H9 (cell line): ENCODE data around the gene TTC39C. TPM values are rescaled to one million over a fixed set of nuclear protein-coding genes. Genes with fewer than 3 reads are reported as not detected.

ENCODE experiments used
- DNase-seq: peaks from one replicate; pipeline ENCODE4 v3.0.0-alpha.2; 2017
- H2AFZ ChIP-seq: one replicate; pipeline ENCODE4 v1.6.1; 2013; ENCODE audit warnings: mild to moderate bottlenecking, low read length, control low read depth, moderate library complexity
- H2AK5ac ChIP-seq: 2 replicates; pipeline ENCODE4 v1.6.1; 2013; ENCODE audit warnings: low read length, control low read depth, mixed read lengths; ENCODE audit not compliant: insufficient read length
- H2BK120ac ChIP-seq: one replicate; pipeline ENCODE4 v1.6.1; 2013; ENCODE audit warnings: low read depth, mild to moderate bottlenecking, low read length, control low read depth, inconsistent platforms; ENCODE audit not compliant: poor library complexity, severe bottlenecking
- H2BK12ac ChIP-seq: 2 replicates; pipeline ENCODE4 v1.6.1; 2013; ENCODE audit warnings: low read length, control low read depth, mixed read lengths, low read depth; ENCODE audit not compliant: insufficient read length
- H2BK15ac ChIP-seq: 2 replicates; pipeline ENCODE4 v1.6.1; 2013; ENCODE audit warnings: low read depth, low read length, control low read depth
- H2BK20ac ChIP-seq: one replicate; pipeline ENCODE4 v1.6.1; 2013; ENCODE audit warnings: low read depth, mild to moderate bottlenecking, low read length, control low read depth, inconsistent platforms; ENCODE audit not compliant: poor library complexity, severe bottlenecking
- H2BK5ac ChIP-seq: 2 replicates; pipeline ENCODE4 v1.6.1; 2013; ENCODE audit warnings: low read length, control low read depth, mixed read lengths; ENCODE audit not compliant: insufficient read length
- H3K14ac ChIP-seq: 2 replicates; pipeline ENCODE4 v1.6.1; 2013; ENCODE audit warnings: low read length, control low read depth; ENCODE audit not compliant: insufficient read depth
- H3K18ac ChIP-seq: 2 replicates; pipeline ENCODE4 v1.6.1; 2013; ENCODE audit warnings: low read depth, mild to moderate bottlenecking, mixed read lengths, low read length, control low read depth; ENCODE audit not compliant: insufficient read length
- H3K23ac ChIP-seq: 2 replicates; pipeline ENCODE4 v1.6.1; 2013; ENCODE audit warnings: low read length, control low read depth, mixed read lengths, low read depth; ENCODE audit not compliant: insufficient read length
- H3K23me2 ChIP-seq: 2 replicates; pipeline ENCODE4 v1.6.1; 2013; ENCODE audit warnings: low read depth, mild to moderate bottlenecking, mixed read lengths, low read length, control low read depth; ENCODE audit not compliant: insufficient read length, poor library complexity, severe bottlenecking
- H3K27ac ChIP-seq: 2 replicates; pipeline ENCODE4 v1.5.1; 2013; ENCODE audit warnings: low read length, control low read depth, mixed read lengths, low read depth; ENCODE audit not compliant: insufficient read length
- H3K27me3 ChIP-seq: 2 replicates; pipeline ENCODE4 v1.6.1; 2013; ENCODE audit warnings: low read length, control low read depth, inconsistent platforms; ENCODE audit not compliant: insufficient read depth
- H3K4ac ChIP-seq: 2 replicates; pipeline ENCODE4 v1.6.1; 2013; ENCODE audit warnings: low read depth, mild to moderate bottlenecking, control low read depth, inconsistent platforms, low read length, moderate library complexity
- H3K4me1 ChIP-seq: 2 replicates; pipeline ENCODE4 v1.6.1; 2013; ENCODE audit warnings: low read length, control low read depth, inconsistent platforms; ENCODE audit not compliant: insufficient read depth
- H3K4me2 ChIP-seq: 2 replicates; pipeline ENCODE4 v1.6.1; 2013; ENCODE audit warnings: low read length, control low read depth, mixed read lengths; ENCODE audit not compliant: insufficient read length, insufficient read depth
- H3K56ac ChIP-seq: 2 replicates; pipeline ENCODE4 v1.6.1; 2013; ENCODE audit warnings: low read depth, mild to moderate bottlenecking, mixed read lengths, low read length, control low read depth; ENCODE audit not compliant: insufficient read length
- H3K79me1 ChIP-seq: 2 replicates; pipeline ENCODE4 v1.6.1; 2013; ENCODE audit warnings: low read depth, mild to moderate bottlenecking, moderate library complexity, low read length, control low read depth, inconsistent platforms; ENCODE audit not compliant: insufficient read depth, poor library complexity, severe bottlenecking
- H3K79me2 ChIP-seq: 2 replicates; pipeline ENCODE4 v1.6.1; 2013; ENCODE audit warnings: low read length, control low read depth, inconsistent platforms; ENCODE audit not compliant: insufficient read depth
- H3K9ac ChIP-seq: 2 replicates; pipeline ENCODE4 v1.6.1; 2013; ENCODE audit warnings: low read length, control low read depth, mixed read lengths; ENCODE audit not compliant: insufficient read length; ENCODE audit errors: extremely low read depth
- H3K9me3 ChIP-seq: one replicate; pipeline ENCODE4 v1.6.1; 2013; ENCODE audit warnings: low read depth, low read length, inconsistent platforms; ENCODE audit not compliant: control insufficient read depth
- H3T11ph ChIP-seq: one replicate; pipeline ENCODE4 v1.6.1; 2013; ENCODE audit warnings: mild to moderate bottlenecking, low read length, control low read depth, inconsistent platforms
- H4K20me1 ChIP-seq: one replicate; pipeline ENCODE4 v1.6.1; 2013; ENCODE audit not compliant: control insufficient read depth, insufficient read length, insufficient read depth
- H4K5ac ChIP-seq: 2 replicates; pipeline ENCODE4 v1.6.1; 2013; ENCODE audit warnings: low read depth, mild to moderate bottlenecking, mixed read lengths, low read length, control low read depth; ENCODE audit not compliant: insufficient read length
- H4K8ac ChIP-seq: replicated peaks from 2 replicates; pipeline ENCODE4 v1.6.1; 2013; ENCODE audit warnings: low read length, control low read depth, mixed read lengths, low read depth; ENCODE audit not compliant: insufficient read length
- H4K91ac ChIP-seq: 2 replicates; pipeline ENCODE4 v1.6.1; 2013; ENCODE audit warnings: low read depth, mild to moderate bottlenecking, moderate library complexity, mixed read lengths, low read length, control low read depth; ENCODE audit not compliant: insufficient read length
- H3K27ac Mint-ChIP-seq, 3 experiments: 2 replicates in 2 of 3; 3 replicates in 1 of 3; pipeline ENCODE4 v1.8.0; 2020 to 2021; ENCODE audit warnings: mixed read lengths in 3 of 3, mild to moderate bottlenecking in 1 of 3, moderate library complexity in 1 of 3
- H3K27me3 Mint-ChIP-seq: 2 replicates; pipeline ENCODE4 v1.8.0; 2021; ENCODE audit warnings: low read depth, mild to moderate bottlenecking, moderate library complexity, mixed read lengths
- H3K36me3 Mint-ChIP-seq, 3 experiments: 2 replicates in 2 of 3; 3 replicates in 1 of 3; pipeline ENCODE4 v1.8.0; 2020 to 2021; ENCODE audit warnings: low read depth in 3 of 3, mixed read lengths in 3 of 3; ENCODE audit not compliant: insufficient read depth in 1 of 3
- H3K4me1 Mint-ChIP-seq, 2 experiments: 2 replicates each; pipeline ENCODE4 v1.8.0; 2020; ENCODE audit warnings: mixed read lengths in 2 of 2
- H3K4me3 Mint-ChIP-seq, 2 experiments: 2 replicates in 1 of 2; 3 replicates in 1 of 2; pipeline ENCODE4 v1.8.0; 2020 to 2021; ENCODE audit warnings: mild to moderate bottlenecking in 2 of 2, mixed read lengths in 2 of 2, moderate library complexity in 1 of 2
- H3K9me3 Mint-ChIP-seq, 2 experiments: 2 replicates in 1 of 2; 3 replicates in 1 of 2; pipeline ENCODE4 v1.8.0; 2020; ENCODE audit warnings: mild to moderate bottlenecking in 2 of 2, mixed read lengths in 2 of 2, moderate library complexity in 1 of 2
- WGBS: extraction: QIAGEN DNeasy Blood & Tissue Kit; methylation state at CpG from one replicate; pipeline ENCODE4 v1.1.7; 2013; ENCODE audit warnings: missing lambda C conversion rate, low lambda C conversion rate, mixed read lengths; ENCODE audit not compliant: insufficient read length; ENCODE audit errors: extremely low coverage; 5-methylcytosine and 5-hydroxymethylcytosine counted together
- total RNA-seq: library from RNA; stranded (reverse); gene quantifications from 2 replicates; pipeline ENCODE4 v1.2.1, GENCODE V29; 2021
- TF ChIP-seq, protein P1 (sequence below): fragments of 200-600 bp; sonication (generic); conservative IDR thresholded peaks from 3 replicates; pipeline ENCODE4 v1.8.0; 2021; ENCODE audit warnings: antibody characterized with exemption, mild to moderate bottlenecking

TTC39C gene
- total RNA-seq, 1 experiment from 2014 or later = 18.0 TPM

DNA sequence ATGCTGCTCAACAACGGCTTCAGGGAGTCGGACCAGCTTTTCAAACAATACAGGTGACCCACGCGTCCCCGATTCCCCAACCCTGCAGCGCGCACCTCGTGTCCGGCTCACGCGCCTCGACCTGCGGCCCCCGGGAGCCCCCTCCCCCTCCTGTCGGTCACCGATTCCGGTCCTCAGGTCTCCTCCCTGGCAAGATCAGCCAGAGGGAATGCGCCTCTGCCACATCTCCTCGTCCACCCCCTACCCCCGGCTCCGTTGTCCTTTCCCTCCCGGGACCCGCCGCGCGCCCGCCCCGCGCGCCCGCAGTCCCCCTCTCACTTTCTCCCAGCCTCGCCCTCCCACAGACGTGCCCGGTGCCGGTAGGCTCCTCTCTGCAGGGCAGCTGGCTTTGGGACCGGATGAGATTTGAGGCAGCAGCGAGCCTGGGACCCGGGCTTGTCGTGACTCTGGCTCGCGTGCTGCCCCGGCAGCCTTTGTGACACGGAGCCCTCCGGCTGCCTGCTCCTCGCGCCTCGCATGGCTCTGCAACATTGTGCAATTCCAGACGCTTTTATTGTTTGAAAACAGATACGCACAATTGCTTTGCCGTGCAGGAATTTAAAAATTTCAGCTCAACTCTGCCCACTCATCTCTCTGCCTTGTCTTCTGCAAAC is 558 bp downstream of the TTC39C start:
- H3K27ac ChIP-seq = no peak overlapping the region
- H3T11ph ChIP-seq = no peak overlapping the region
- peaks cover 13% of the 10 kb centered on the region for H3K23me2 ChIP-seq
- no peak overlapping the region for H3K4ac ChIP-seq
- no peak overlapping the region for H2AFZ ChIP-seq
- H3K9me3 Mint-ChIP-seq = no peaks in the 10 kb centered on the region
- H3K4me3 Mint-ChIP-seq = peak overlapping the region; percentile 74 to 89
- H4K20me1 ChIP-seq = peaks cover 3% of the 10 kb centered on the region
- no peak overlapping the region for H3K56ac ChIP-seq
- H3K4me2 ChIP-seq = peak overlapping the region; percentile 99
- peaks cover 36% of the 10 kb centered on the region for H3K27me3 Mint-ChIP-seq
- peaks cover 24% of the 10 kb centered on the region; the same call in 1 of the 2 replicates for H3K79me2 ChIP-seq
- H2BK5ac ChIP-seq = no peak overlapping the region
- H2BK20ac ChIP-seq = no peak overlapping the region
- no peak overlapping the region for H4K5ac ChIP-seq
- no CpG with 5 or more reads among the region's 50 CpGs for WGBS
- no peaks in the 10 kb centered on the region for H3K79me1 ChIP-seq
- no peaks in the 10 kb centered on the region for H3K27me3 ChIP-seq
- H4K8ac ChIP-seq = no peak overlapping the region
- DNase-seq = peak; percentile 51
- H3K18ac ChIP-seq = peak overlapping the region; percentile 74
- peak overlapping the region; percentile 93 for H3K14ac ChIP-seq
- no peak overlapping the region; a peak in 1 of 7 replicates for H3K27ac Mint-ChIP-seq
- H4K91ac ChIP-seq = no peak overlapping the region
- no peaks in the 10 kb centered on the region for H3K9me3 ChIP-seq
- peaks cover 17% of the 10 kb centered on the region; the same call in 1 of the 2 replicates for H3K4me1 ChIP-seq
- no peak overlapping the region for H3K23ac ChIP-seq
- peaks cover 33 to 42% of the 10 kb centered on the region in 2 experiments for H3K4me1 Mint-ChIP-seq
- H2AK5ac ChIP-seq = no peak overlapping the region
- no peak overlapping the region for H2BK120ac ChIP-seq
- H3K9ac ChIP-seq = peak overlapping the region; percentile 36
- TF ChIP-seq, protein P1, sequence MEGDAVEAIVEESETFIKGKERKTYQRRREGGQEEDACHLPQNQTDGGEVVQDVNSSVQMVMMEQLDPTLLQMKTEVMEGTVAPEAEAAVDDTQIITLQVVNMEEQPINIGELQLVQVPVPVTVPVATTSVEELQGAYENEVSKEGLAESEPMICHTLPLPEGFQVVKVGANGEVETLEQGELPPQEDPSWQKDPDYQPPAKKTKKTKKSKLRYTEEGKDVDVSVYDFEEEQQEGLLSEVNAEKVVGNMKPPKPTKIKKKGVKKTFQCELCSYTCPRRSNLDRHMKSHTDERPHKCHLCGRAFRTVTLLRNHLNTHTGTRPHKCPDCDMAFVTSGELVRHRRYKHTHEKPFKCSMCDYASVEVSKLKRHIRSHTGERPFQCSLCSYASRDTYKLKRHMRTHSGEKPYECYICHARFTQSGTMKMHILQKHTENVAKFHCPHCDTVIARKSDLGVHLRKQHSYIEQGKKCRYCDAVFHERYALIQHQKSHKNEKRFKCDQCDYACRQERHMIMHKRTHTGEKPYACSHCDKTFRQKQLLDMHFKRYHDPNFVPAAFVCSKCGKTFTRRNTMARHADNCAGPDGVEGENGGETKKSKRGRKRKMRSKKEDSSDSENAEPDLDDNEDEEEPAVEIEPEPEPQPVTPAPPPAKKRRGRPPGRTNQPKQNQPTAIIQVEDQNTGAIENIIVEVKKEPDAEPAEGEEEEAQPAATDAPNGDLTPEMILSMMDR = 0 out of 3 replicates have a peak, but pooled peaks have one; percentile 9
- H2BK12ac ChIP-seq = no peak overlapping the region
- no peaks in the 10 kb centered on the region for H3K36me3 Mint-ChIP-seq
- H2BK15ac ChIP-seq = no peak overlapping the region
